GM21390 (cell line): ENCODE measurements around the gene IGSF11.
"Not testable (repeated sequence)": the region's sequence is repeated elsewhere in the genome, so short reads cannot be mapped to it uniquely, and the experiment has no call there.

Experiments
- ATAC-seq: cut with Tn5 transposase; IDR thresholded peaks from one replicate; pipeline ENCODE4 v1.9.1; 2021; ENCODE audit not compliant: unreplicated experiment

The IGSF11 gene

GRCh38 chr3:118889691-118890090, 145.0 kb downstream of the IGSF11 start:
- ATAC-seq: no peak

- ATAC-seq: no peak
Measured at GRCh38 chr3:118886708-118887107, 147.9 kb downstream of the IGSF11 start.

DNA sequence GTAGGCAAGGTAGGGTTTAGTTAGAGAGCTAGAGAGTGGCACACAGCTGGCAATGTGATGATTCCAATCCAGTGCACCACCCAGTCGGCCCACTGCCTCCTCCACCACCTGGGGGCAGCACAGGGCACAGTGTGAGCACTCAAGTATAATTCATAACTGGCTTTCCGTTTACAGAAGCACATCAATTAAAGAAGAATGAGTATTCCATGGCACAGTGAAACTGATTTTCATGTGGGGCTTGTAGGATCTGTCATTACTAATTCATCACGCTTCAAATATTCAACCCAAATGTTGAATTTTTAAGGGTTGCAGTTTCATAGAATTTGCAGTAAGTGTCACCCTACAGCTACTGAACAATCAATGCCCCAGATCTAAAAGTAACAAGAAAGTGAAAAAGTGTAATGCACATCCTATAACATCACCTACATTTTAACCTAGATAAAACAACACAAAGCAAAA, 149.9 kb downstream of the IGSF11 start:
- ATAC-seq: peak; percentile 79

- peak; percentile 70 for ATAC-seq
Measured at GRCh38 chr3:118882353-118882947, 152.2 kb downstream of the IGSF11 start.

DNA sequence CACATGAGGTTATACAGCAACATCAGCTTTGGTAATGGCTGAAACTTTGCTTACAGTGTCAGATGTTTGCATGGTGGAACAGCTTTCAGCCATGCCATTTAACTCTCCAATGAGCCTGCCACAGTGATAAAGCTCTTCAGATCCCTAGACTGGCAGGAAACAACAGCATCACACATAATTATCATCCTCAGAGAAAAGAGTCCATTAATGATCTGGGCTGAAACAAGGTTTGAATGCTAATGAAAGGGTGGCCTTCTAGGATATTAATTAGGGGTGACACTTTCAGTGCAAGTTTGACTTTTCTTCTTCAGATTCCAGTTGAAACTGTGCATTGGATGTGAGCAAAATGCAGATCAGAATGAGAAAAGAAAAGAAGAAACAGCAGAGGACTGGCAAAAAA, 166.6 kb downstream of the IGSF11 start:
- ATAC-seq: no peak

DNA sequence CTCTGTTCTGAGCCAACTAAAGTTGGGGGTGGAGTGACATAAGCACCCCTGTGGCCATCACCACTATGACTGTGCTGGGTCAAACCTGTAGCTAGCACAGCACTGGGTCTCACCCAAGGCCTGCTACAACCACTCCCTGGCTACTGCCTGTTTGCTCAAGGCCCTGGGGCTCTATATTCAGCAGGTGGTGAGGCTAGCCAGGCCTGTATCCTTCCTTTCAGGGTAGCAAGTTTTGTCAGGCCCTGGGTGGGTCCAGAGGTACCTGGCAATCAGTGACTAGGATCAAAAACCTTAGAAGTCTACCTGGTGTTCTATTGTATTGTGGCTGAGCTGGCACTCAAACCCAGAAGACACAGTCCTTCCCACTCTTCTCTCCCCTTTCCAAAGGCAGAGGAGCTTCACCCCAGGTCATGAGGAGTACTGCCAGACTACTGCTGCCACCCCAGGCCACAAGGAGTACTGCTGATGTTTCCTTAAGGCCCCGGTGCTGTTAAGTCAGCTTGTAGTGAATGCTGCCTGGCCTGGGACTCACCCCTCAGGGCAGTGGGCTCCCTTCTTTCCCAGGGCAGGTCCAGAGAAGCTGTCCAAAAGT, 170.8 kb downstream of the IGSF11 start:
- peak; percentile 88 for ATAC-seq

DNA sequence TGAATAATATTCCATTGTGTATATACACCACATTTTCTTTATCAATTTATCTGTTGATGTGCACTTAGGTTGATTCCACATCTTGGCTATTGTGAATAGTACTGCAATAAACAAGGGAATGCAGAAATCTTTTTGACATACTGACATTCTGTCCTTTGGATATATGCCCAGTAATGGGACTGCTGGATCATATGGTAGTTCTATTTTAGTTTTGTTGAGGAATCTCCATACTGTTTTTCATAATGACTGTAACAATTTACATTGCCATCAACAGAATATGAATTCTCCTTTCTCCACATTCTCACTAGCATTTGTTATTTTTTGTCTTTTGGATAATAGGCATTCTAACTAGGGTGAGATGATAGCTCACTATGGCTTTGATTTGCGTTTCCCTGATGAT, 174.7 kb downstream of the IGSF11 start:
- ATAC-seq: no peak

- ATAC-seq: not testable (repeated sequence)
Measured at GRCh38 chr3:118851466-118852193, 183.0 kb downstream of the IGSF11 start.

DNA sequence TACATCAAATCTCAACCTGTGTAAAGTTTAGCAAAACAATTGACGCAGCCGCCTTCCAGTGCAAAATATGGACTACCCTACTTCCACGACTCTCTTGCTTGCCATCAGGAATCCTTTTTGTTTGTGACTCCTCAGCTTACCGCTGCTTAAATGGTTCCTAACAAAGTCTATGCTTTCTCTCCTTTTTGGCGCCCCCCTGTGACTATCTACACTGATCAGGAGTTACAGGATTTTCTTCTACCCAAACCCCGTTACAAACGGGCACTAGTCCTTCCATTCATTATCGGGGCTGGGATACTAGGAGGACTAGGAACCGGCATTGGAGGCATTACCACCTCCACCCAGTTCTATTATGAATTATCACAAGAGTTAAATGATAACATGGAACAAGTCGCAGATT, 184.0 kb downstream of the IGSF11 start:
- no peak for ATAC-seq
